Neural crest cell (in vitro differentiated cells): ENCODE measurements around the gene ADGRG7. TPM values are rescaled to one million over a fixed set of nuclear protein-coding genes. Genes with fewer than 3 reads are reported as not detected.

Experiments
- DNase-seq: peaks from one replicate; pipeline ENCODE4 v3.0.0; 2021; ENCODE audit warnings: low read depth, mixed read lengths, low spot score
- H3K27ac Mint-ChIP-seq: one replicate; pipeline ENCODE4 v1.8.0; 2021; ENCODE audit warnings: mild to moderate bottlenecking, mixed read lengths; ENCODE audit not compliant: unreplicated experiment
- H3K27me3 Mint-ChIP-seq: 2 replicates; pipeline ENCODE4 v1.8.0; 2021; ENCODE audit warnings: low read depth, mild to moderate bottlenecking, mixed read lengths
- H3K36me3 Mint-ChIP-seq: 2 replicates; pipeline ENCODE4 v1.8.0; 2021; ENCODE audit warnings: low read depth, mild to moderate bottlenecking, mixed read lengths
- H3K4me1 Mint-ChIP-seq: 2 replicates; pipeline ENCODE4 v1.8.0; 2021; ENCODE audit warnings: mixed read lengths
- H3K4me3 Mint-ChIP-seq: one replicate; pipeline ENCODE4 v1.8.0; 2021; ENCODE audit warnings: mild to moderate bottlenecking, mixed read lengths
- H3K9me3 Mint-ChIP-seq: 2 replicates; pipeline ENCODE4 v1.8.0; 2021; ENCODE audit warnings: mixed read lengths
- total RNA-seq: library from RNA; stranded (reverse); gene quantifications from 2 replicates; pipeline ENCODE4 v1.2.1, GENCODE V29; 2021
- TF ChIP-seq, protein P1 (sequence below): fragments of 200-600 bp; sonication (generic); conservative IDR thresholded peaks from 2 replicates; pipeline ENCODE4 v1.5.0; 2021; ENCODE audit warnings: antibody characterized with exemption, mild to moderate bottlenecking

The ADGRG7 gene
- total RNA-seq, 1 donor from 2014 or later, result not detected

DNA sequence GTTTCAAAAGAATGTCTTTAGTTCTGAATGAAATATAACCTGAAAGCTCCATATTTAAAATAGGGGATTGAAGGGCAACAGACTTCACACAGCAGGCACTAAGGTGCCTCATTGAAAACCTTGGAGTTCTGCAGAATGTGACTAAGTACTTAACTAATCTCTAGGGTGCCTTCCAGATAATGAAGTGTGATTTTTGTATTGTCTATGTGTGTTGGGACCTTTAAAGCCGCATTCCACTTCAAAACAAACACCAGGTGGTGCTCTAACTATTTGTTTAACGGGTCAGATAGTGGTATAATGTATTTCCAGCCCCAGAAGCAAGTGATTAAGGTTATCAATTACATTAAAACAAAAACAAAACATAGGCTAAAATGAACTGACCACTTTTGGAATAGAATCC lies 127.9 kb downstream of the ADGRG7 start:
- Mint-ChIP-seq H3K27me3 (no peaks in the 10 kb centered on the region), H3K27ac (no peak overlapping the region), H3K36me3 (peaks cover 2% of the 10 kb centered on the region), H3K4me1 (no peaks in the 10 kb centered on the region), H3K9me3 (no peaks in the 10 kb centered on the region), H3K4me3 (no peak overlapping the region)
- DNase-seq, result no peak
- TF ChIP-seq, protein P1, sequence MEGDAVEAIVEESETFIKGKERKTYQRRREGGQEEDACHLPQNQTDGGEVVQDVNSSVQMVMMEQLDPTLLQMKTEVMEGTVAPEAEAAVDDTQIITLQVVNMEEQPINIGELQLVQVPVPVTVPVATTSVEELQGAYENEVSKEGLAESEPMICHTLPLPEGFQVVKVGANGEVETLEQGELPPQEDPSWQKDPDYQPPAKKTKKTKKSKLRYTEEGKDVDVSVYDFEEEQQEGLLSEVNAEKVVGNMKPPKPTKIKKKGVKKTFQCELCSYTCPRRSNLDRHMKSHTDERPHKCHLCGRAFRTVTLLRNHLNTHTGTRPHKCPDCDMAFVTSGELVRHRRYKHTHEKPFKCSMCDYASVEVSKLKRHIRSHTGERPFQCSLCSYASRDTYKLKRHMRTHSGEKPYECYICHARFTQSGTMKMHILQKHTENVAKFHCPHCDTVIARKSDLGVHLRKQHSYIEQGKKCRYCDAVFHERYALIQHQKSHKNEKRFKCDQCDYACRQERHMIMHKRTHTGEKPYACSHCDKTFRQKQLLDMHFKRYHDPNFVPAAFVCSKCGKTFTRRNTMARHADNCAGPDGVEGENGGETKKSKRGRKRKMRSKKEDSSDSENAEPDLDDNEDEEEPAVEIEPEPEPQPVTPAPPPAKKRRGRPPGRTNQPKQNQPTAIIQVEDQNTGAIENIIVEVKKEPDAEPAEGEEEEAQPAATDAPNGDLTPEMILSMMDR, result peak; percentile 58

DNA sequence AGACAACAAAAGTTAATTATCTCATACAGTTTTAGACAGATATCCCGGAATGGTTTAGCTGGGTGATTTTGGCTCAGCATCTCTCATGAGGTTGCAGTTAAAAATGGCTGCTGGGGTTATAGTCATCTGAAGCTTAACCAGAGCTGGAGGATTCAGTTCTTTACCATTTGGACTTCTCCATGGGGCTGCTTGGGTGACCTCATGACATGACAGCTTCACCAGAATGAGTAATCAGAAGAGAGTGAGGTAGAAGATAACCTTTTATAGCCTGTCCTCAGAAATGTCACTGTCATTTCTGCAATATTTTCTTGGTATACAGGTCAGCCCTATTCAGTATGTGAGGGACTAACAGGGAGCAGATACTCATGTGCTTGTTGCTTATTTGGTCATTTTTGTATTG lies 130.8 kb downstream of the ADGRG7 start:
- H3K36me3 Mint-ChIP-seq, result peaks cover 2% of the 10 kb centered on the region
- H3K9me3 Mint-ChIP-seq, result no peaks in the 10 kb centered on the region
- H3K27ac Mint-ChIP-seq, result no peak overlapping the region
- H3K4me3 Mint-ChIP-seq, result no peak overlapping the region
- TF ChIP-seq, protein P1, result no peak
- no peaks in the 10 kb centered on the region for H3K27me3 Mint-ChIP-seq
- no peak for DNase-seq
- H3K4me1 Mint-ChIP-seq, result no peaks in the 10 kb centered on the region

DNA sequence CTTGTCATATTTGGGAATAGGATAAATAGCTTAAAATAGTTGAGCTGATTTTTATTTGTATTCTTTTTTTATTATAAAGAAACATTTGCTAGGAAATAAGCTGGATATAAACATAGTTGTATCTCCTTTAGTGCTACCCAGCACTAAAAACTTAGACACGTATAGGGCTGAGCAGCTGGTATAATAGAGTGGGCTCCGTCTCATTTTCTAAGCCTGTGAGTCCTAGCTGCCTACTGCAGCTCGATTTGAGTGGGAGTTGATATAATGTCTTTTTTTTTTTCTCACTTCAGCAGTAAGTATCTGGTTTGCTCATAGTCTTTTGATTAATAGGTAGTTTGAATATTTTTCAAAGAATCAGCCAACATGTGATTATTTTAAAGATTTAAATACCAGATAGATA lies 134.1 kb downstream of the ADGRG7 start:
- H3K9me3 Mint-ChIP-seq, result no peaks in the 10 kb centered on the region

DNA sequence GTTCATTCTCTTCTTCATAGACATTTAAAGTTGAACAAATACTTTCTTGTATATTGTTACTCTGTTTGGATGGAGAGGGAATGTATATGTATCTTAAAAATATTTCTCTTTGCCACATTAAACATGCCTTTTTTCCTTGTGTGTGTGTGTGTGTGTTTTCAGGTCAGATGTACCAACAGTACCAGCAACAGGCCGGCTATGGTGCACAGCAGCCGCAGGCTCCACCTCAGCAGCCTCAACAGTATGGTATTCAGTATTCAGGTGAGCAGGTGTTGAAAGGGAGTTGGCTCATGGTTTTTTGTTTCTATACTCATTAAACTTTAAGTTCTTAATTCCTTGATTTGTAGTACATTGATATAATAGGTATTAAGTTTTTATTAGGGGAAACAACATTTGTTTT lies 135.3 kb downstream of the ADGRG7 start:
- Mint-ChIP-seq H3K4me3 (no peak overlapping the region), H3K4me1 (no peaks in the 10 kb centered on the region), H3K36me3 (peaks cover 13% of the 10 kb centered on the region), H3K27me3 (no peaks in the 10 kb centered on the region), H3K9me3 (no peaks in the 10 kb centered on the region), H3K27ac (no peak overlapping the region)
- TF ChIP-seq, protein P1, result no peak
- no peak for DNase-seq

More for the DNA sequence above, 134.1 kb downstream of the ADGRG7 start:
- no peak for DNase-seq
- Mint-ChIP-seq H3K4me1 (no peaks in the 10 kb centered on the region), H3K4me3 (no peak overlapping the region), H3K27ac (no peak overlapping the region), H3K27me3 (no peaks in the 10 kb centered on the region), H3K36me3 (peaks cover 8% of the 10 kb centered on the region)
- TF ChIP-seq, protein P1, result no peak

Other genes starting within 250 kb of the ADGRG7 start
- gene TOMM70, start 208.5 kb upstream of the ADGRG7 start, total RNA-seq, result 46.1 and 48.2 TPM in 2 replicates
- gene LNP1, start 208.1 kb upstream of the ADGRG7 start, total RNA-seq, result 6.9 TPM in 2 replicates
- 18.2 and 18.7 TPM in 2 replicates for gene TMEM45A, start 117.0 kb upstream of the ADGRG7 start, total RNA-seq
- gene TFG, start 99.9 kb downstream of the ADGRG7 start, total RNA-seq, result 91.2 and 91.3 TPM in 2 replicates